ENCODE data around the gene PRPS1.
A peak's percentile ranks its signal among the peaks of the same experiment; 100 is the strongest.
"Not testable (repeated sequence)": the region's sequence is repeated elsewhere in the genome, so short reads cannot be mapped to it uniquely, and the experiment has no call there.

Gene PRPS1

DNA sequence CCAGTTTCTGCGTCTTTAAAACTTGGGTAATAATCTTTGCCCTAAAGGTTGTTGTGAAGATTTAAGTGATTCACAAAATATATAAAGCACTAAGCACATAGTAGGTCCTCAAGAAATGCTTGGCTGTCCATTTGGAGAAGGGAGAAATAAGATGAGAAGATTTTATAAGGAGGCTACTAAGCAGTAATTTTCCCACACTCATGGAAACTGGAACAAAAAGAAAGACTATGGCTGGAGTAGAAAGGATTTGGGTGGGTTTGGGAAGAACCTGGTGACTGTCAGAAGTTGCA lies 47.0 kb downstream of the PRPS1 start:
- no peak for DNase-seq (ENCODE audit: low spot score)

GRCh38 chrX:107675823-107676555 lies 47.7 kb downstream of the PRPS1 start:
- no peak for DNase-seq (ENCODE audit: low spot score)

- DNase-seq (ENCODE audit: low spot score) = peak; percentile 47
Measured at GRCh38 chrX:107676559-107677378, 48.5 kb downstream of the PRPS1 start.

DNA sequence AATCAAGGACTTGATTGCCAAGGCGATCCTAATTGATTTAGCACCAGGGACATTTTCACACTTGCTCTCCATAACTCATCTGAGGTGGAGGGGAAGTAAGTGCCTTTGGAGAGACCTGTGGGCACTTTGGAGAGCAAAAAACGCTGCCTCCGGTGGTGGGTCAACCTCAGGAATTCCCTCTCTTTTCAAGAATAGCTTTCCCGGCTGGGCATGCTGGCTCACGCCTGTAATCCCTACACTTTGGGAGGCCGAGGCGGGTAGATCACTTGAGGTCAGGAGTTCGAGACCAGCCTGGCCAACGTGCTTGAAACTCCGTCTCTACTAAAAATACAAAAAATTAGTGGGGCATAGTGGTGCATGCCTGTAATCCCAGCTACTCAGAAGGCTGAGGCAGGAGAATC lies 49.2 kb downstream of the PRPS1 start:
- no peak for DNase-seq (ENCODE audit: low spot score)

GRCh38 chrX:107677909-107678308 lies 49.6 kb downstream of the PRPS1 start:
- DNase-seq (ENCODE audit: low spot score) = no peak

DNA sequence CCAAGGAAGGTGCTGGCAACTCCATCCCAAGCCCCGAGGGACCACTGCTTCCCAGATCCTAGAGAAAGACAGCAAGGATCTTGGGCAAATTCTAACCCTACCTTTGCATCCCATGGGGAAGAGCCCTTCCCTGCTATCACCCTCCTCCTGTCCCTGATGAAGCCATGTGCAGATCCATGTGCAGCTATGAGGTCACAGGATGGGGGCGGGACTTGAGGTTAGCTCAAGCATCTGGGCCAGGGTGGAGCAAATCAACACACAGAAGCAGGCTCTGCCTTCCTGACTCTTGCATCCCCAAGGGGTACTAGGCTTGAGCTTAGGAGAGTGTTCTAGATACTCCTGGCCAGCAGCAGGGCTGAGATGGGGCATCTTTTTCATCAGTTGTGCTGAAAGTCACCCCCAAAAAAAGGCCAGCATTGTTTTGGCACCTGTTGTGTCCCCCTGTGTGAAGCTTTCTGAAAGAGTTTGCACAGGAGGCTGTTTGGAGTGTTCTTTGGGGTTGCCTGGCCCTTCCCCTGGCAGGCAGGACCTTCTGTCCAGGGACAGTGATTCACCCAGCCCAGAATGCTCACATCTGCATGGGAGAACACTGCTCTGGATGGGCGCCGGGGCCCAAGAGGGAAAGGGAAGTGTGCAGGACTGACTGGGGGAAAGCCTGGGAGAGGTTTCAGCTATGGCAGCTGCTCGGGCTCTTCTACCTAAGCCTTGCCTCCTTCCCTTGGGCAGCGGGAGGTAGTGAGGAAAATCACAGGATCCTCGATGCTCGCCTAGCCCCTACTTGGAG lies 50.8 kb downstream of the PRPS1 start:
- no peak for DNase-seq (ENCODE audit: low spot score)

DNA sequence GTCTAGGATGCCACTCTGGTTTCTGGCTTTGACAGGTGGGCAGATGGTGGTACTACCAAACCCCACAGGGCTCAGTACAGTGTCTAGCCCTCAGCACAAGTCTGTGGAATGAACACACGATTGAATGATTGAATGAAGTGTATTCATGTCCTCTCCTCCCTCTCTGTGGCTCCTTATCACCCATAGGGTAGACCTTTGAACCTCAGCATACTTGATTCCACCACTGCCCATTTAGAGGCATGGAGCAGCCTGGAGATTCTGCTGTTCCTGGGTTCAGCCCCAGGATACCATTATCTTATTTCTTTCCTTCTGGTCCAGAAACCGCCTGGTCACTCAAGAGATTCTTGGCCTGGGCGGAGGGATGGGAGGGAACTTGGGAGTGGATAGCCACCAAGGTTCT lies 53.9 kb downstream of the PRPS1 start:
- DNase-seq (ENCODE audit: low spot score) = no peak

DNA sequence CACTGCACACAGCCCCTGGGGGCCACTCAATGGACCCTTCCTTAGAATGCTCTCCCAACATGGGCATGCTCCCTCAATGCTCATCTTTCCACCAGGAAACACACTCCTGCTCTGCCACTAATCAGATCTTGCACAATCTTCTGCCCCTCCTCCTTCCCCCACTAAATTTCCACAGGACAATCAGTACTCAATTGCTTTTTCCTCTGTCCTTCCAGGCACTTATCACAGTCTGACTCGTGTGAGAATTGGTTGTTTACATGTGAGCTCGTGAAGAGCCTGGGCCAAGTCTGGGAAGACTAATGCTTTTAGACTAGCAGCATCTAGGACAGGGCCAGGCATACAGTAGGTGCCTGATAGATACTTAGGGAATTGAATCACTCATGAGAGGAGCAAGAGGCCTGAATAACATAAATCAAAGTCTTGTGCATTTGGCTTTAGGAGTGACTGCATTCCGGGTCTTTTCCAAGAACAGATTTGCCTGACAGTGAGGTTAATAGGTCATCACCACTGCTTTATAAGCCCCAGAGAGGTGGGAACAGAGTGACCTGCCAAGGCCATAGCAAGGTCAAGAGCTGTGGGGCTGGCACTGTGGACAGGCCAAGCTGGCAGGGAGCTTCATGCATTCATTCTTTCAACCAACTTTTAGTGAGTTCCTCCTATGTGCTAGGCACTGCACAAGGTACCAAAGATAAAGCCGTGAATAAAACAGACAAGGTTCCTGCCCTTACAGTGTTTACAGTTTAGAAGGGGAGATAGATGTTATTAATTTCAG lies 55.0 kb downstream of the PRPS1 start:
- DNase-seq (ENCODE audit: low spot score) = no peak

GRCh38 chrX:107683931-107684330 lies 55.6 kb downstream of the PRPS1 start:
- no peak for DNase-seq (ENCODE audit: low spot score)

GRCh38 chrX:107684956-107685385 lies 56.7 kb downstream of the PRPS1 start:
- DNase-seq (ENCODE audit: low spot score) = no peak

DNA sequence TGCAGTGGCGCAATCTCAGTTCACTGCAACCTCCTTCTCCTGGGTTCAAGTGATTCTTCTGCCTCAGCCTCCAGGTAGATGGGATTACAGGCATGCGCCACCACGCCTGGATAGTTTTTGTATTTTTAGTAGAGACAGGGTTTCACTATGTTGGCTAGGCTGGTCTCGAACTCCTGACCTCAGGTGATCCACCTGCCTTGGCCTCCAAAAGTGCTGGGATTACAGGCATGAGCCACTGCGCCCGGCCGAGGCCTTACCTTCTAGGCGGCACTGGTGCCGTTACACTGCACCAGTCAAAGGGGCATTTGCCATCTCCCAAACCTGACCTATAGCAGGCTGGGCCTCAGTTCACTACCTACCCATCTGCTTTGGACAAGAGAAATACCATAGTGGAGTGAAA lies 57.3 kb downstream of the PRPS1 start:
- DNase-seq (ENCODE audit: low spot score) = not testable (repeated sequence)

- DNase-seq (ENCODE audit: low spot score) = no peak
Measured at GRCh38 chrX:107686026-107686425, 57.7 kb downstream of the PRPS1 start.

- DNase-seq (ENCODE audit: low spot score) = no peak
Measured at GRCh38 chrX:107686792-107687191, 58.5 kb downstream of the PRPS1 start.

DNA sequence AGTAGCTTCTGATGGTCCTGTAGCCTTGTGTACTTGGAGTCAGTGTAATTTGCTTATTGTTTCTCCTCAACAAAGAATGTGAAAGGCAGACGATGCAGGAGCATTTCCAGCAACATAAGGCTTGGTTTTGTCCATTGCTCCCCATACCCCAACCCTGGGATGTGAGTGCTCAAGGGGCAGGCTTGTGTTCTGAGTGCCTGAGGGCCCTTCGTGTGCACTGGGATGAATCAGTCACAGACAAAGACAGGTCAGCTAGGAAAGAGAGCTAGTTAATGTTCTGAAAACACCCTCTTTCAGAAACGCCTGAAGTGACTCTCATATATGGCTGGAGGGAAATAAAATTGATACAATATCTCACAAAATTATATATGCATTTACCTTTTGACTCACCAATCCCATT lies 59.1 kb downstream of the PRPS1 start:
- no peak for DNase-seq (ENCODE audit: low spot score)

DNA sequence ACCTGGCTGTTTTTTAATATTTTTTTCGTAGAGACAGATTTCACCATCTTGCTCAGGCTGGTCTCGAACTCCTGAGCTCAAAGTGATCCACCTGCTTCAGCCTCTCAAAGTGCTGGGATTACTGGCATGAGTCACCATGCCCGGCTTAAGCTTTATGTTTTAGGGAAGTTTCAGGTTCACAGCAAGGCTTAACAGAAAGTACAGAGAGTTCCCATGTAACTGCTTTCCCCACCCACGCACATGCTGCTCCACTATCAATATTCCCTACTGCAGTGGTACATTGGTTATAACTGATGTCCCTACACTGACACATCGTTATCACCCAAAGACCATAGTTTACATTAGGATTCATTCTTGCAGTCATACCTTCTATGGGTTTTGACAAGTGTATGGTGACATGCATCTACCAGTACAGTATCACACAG lies 62.7 kb downstream of the PRPS1 start:
- no peak for DNase-seq (ENCODE audit: low spot score)

DNA sequence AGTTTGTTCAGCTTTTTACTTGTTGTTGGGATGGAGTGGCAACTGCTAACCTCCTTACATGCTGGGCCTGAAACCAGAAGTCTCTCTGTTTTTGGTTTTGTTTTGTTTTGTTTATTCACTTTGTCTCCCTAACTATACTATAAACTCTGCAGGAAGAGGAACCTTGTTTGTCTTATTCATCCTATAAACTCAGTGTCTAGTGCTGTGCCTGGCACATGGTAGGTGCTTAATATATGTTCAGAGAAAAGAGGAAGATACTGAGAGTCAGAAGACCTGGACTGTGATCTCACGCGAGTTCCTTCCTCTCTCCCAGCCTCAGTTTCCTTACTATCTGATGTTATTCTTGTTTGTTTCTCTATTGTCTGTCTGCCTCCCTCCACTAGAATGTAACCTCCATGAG lies 71.3 kb downstream of the PRPS1 start:
- DNase-seq (ENCODE audit: low spot score) = no peak

DNA sequence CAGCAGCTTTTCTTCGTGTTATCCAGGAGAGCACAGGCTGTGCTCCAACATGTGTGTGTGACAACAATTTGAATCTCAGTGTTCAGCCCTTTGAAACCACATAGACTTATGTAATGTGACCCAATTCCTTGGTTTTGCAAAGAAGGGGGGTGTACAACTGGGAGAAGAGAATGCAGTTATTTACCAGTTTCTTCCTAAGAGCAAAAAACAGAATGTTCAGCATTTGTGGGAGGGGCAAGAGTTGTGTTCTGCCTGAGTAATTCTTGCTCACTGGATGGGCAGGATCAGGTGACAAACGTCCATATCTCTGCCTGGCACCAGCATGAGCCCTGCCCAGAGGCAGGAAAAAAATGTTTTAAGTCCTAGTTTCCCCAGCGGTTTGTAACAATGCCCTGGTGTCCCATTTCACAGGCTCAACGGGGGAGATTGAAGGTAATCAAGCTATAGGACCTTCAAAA lies 72.0 kb downstream of the PRPS1 start:
- DNase-seq (ENCODE audit: low spot score) = peak; percentile 57
